ENCODE results near the gene THSD4.

GRCh38 chr15:71352125-71352524 is 236.9 kb downstream of the THSD4 start:
- TF ChIP-seq CTCF (IDR thresholded peaks at IDR 0.05; ENCODE audit: control extremely low read depth in 1 of 3, insufficient read depth in 1 of 3, low read depth in 1 of 3, low read length in 3 of 3) (no peak), SP2 (IDR thresholded peaks at IDR 0.05; ENCODE audit: low read length) (no peak), MAX (IDR thresholded peaks at IDR 0.05) (no peak), KDM1A (IDR thresholded peaks at IDR 0.05; ENCODE audit: borderline replicate concordance, low read length) (no peak), EP300 (IDR thresholded peaks at IDR 0.05; ENCODE audit: borderline replicate concordance in 1 of 2, low read depth in 2 of 2, low read length in 2 of 2) (no peak), HDAC2 (IDR thresholded peaks at IDR 0.05; ENCODE audit: borderline replicate concordance in 1 of 2, low read depth in 2 of 2, low read length in 2 of 2) (no peak)

Data from H1 (cell line).